Measurements from ENCODE around the gene CA12. TPM values are rescaled to one million over a fixed set of nuclear protein-coding genes. Genes with fewer than 3 reads are reported as not detected.
"Not testable (repeated sequence)": the region's sequence is repeated elsewhere in the genome, so short reads cannot be mapped to it uniquely, and the experiment has no call there.

The CA12 gene
- total RNA-seq, 1 donor from 2014 or later, result 8.9 TPM

- no peak for DNase-seq
Observed at GRCh38 chr15:63357061-63357460, 24.6 kb downstream of the CA12 start.

GRCh38 chr15:63354821-63355650 lies 26.6 kb downstream of the CA12 start:
- no peak for DNase-seq

DNA sequence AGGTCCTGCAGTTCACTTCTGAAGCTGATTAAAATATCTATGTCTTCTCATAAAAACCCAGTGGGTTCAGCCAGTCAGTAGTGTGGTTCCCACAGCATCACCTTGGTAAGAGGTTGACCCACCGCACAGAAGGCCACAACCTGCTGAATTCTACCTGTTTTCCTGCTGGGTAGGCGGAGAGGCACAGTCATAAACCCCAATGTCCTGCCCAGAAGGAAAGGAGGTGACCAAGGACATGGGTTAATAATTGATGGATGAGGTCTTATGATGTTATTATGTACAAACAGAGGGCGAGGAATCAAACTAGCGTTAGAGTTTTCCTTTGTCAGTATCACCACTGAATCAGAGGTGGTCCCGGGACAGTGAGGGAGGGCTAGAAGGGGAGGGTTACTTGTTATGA lies 27.8 kb downstream of the CA12 start:
- no peak for DNase-seq

GRCh38 chr15:63353261-63353660 lies 28.4 kb downstream of the CA12 start:
- DNase-seq, result no peak

DNA sequence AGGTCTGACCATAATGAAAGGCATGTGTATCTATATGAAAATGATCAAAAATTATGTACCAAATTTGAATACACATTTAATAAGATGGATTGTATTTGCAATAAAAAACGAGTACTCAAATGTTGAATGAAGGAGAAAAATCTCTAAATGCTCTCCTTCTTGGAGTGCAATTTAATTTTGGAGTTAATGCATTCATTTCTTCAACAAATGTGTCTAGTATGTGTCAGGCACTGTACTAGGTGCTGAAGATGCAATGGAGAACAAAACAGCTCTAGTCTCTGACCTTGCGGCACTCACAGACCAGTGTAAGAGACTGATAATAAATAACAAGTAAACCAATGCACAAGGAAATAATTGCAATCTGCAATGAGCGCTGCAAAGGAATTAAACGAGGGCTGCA lies 28.8 kb downstream of the CA12 start:
- no peak for DNase-seq

DNA sequence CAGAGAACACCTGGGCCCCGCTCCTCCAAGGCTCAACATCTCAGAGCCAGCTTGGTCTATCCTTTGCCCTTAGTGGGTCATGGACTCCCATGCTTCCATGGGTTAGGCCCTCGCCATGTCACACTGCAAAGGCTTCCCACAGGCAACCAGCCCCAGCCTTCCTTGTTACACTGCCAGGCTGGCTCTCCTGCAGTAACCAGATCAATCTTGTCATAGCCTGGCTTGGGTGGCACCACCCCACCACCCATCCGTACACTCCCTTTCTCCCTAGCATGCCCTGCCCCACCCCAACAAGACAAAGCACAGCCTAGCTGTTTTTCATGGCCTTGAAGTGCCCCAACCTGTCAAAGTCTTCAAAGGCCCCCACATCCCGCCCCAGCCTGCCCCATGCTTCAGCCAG lies 30.5 kb downstream of the CA12 start:
- no peak for DNase-seq

DNA sequence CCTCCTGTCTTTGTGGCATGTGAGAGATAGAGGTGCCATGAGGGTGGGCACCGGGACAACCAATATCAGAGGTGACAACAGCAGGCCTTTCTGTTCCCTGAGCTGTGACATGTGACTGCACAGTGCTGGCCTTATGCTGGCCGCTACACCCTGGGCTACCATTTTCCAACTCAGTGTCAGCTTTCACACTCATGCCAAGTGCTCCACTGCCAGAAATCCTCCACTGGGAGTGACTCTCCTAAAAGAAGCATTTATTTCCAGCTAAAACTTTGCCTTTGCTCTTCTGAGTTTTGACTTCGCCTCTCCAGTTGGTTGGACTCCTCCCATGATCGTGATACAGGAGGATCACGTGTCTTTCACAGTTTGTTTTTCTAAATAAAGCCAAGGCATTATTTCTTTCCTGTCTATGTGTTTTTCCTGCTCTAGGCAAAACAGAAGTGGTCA lies 31.4 kb downstream of the CA12 start:
- peak; percentile 56 for DNase-seq

- DNase-seq, result no peak
Observed at GRCh38 chr15:63349621-63350020, 32.0 kb downstream of the CA12 start.

- DNase-seq, result no peak
Observed at GRCh38 chr15:63349156-63349555, 32.5 kb downstream of the CA12 start.

- peak; percentile 86 for DNase-seq
Observed at GRCh38 chr15:63348392-63348791, 33.3 kb downstream of the CA12 start.

GRCh38 chr15:63347074-63347857 lies 34.4 kb downstream of the CA12 start:
- DNase-seq, result no peak

DNA sequence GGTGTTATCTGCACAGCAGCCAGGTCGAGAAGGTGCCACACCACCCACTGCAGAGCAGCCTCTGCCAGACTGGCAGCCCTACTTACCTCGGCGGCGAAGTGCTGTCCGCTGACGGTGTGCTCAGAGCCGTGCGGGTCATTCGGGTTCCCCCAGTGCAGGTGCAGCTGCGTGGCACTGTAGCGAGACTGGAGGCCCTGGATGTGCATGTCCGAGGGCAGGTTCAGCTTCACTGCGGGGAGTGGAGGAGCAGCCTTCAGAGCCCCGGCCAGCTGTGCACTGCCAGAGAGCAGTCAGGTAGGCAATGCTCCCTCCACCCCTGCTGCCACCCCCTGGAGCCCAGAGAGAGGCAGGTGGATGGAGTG lies 36.3 kb downstream of the CA12 start:
- no peak for DNase-seq

DNA sequence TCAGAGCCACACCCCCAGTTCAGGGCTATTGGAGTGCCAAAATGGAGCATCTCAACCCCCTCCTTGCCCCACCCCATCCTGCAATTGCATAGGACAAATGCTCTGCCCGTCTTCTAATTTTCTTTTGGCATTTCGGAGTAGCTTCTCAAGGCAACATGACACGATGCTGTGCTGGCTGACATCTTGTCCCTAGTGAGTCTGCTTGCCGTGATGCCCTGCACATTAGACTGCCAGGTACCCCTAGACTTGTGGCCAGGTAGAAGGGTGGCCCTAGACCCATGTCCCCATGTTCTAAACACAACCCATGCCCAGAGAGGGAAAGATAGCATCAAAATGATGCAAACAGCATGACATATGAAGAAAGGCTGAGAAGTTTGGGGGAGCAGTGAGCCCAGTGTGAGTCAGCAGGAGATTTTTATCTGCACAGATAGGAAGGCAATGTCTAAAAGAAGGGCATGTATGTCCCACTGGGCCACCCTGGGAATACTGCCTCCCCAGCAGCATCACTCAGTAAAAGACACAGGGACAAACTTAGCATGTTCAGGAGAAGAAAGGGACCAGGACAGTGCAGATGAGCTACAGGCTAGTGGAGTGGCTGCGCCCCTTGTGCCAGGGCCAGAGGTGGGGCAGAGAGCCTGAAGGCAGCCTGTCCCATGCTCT lies 36.8 kb downstream of the CA12 start:
- no peak for DNase-seq

DNA sequence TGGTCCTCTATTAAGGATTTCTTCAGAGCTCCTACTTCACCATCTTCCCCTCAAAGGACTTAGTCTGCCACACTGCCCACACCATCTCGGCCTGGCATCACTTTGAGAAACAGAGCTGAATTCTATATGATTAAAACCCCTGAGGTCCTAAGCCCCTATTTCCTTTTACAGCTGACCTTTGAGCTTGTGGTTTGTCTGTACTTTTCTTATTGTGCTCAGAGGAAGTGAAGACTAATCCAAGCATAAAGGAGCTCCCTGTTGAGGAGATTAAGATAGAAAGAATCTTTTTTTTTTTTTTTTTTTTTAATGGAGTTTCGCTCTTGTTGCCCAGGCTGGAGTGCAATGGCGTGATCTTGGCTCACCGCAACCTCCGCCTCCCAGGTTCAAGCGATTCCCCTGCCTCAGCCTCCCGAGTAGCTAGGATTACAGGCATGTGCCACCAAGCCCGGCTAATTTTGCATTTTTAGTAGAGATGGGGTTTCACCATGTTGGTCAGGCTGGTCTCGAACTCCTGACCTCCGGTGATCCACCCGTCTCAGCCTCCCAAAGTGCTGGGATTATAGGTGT lies 38.6 kb downstream of the CA12 start:
- not testable (repeated sequence) for DNase-seq

DNA sequence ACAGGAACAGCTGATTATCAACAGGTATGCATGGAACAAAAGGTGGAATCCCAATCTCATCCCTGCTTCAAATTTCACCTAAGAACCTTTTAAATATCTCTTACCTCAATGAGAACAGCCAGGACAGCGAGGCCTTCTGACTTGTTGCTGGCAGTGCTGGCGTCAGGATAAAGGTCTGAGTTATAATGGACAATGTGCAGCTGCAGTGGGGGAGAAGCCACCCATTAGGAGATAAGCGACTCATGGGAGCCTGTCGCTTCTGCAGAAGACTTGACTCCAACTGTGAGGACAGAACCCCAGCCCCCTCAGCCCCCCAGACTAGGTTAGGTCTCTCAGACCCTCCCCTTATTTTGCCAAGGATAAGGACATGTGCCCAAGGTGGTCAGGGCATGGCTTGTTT lies 39.7 kb downstream of the CA12 start:
- DNase-seq, result no peak

- no peak for DNase-seq
Observed at GRCh38 chr15:63340878-63341277, 40.8 kb downstream of the CA12 start.

- DNase-seq, result no peak
Observed at GRCh38 chr15:63340353-63340752, 41.3 kb downstream of the CA12 start.

DNA sequence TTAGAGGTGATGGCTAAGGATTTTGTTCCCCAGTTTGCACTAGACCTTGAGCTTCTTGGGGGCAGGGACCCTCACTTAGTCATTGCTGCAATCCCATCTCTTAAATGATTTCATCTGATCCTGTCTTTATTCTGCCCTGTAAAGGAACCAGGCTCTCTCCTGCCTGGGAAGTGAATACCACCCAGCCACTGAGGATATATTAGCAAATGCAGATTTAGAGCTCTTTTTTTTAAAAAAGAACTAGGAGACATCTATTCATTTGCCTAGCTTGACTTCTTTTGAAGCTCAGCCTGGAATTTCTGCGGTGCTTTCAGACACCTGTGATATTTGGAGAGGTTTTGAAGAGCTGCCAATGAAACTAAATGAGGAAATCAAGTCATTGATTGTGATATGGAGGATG lies 41.8 kb downstream of the CA12 start:
- no peak for DNase-seq

- no peak for DNase-seq
Observed at GRCh38 chr15:63339006-63339766, 42.5 kb downstream of the CA12 start.

DNA sequence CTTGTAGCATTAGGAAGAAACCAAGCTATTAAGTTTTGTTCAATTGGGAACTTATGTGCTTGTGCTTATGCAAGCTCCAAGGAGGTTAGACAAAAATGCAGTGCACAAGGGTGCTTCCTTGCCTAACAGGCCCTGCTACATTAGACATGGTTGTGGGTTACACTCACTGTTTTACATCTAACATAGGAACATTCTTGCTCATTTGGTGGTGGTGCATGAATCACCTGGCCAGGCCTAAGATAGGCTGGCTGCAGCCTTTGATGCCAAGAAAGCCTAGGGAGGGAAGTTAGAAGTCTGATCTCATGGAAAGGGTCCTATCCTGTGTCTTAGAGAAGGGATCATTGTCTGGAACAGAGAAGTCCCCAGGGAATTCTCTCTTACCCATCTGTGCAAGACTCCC lies 43.5 kb downstream of the CA12 start:
- no peak for DNase-seq

DNA sequence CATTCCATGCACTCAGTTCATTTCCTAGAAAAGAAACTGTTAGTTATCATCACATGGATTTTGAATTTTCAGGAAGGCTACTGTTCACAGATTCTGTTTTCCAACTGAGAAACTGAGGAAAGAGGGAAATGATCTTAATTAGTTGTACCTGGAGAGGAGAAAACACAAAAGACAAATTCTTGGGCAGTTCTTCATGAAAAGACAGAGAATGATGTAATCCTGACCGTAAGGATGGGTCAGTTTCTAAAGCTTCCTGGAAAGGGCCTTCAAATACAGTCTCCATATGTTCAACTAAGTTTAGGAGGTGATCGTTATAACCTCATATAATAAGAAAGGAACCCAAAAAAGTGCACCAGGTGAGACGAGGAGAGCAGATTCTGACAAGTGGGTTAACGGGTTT lies 44.6 kb downstream of the CA12 start:
- DNase-seq, result no peak

All from tongue (tissue), 2 donors.